ENCODE measurements around the gene NLRC3.
"Not testable (repeated sequence)": the region's sequence is repeated elsewhere in the genome, so short reads cannot be mapped to it uniquely, and the experiment has no call there.

Gene NLRC3, protein sequence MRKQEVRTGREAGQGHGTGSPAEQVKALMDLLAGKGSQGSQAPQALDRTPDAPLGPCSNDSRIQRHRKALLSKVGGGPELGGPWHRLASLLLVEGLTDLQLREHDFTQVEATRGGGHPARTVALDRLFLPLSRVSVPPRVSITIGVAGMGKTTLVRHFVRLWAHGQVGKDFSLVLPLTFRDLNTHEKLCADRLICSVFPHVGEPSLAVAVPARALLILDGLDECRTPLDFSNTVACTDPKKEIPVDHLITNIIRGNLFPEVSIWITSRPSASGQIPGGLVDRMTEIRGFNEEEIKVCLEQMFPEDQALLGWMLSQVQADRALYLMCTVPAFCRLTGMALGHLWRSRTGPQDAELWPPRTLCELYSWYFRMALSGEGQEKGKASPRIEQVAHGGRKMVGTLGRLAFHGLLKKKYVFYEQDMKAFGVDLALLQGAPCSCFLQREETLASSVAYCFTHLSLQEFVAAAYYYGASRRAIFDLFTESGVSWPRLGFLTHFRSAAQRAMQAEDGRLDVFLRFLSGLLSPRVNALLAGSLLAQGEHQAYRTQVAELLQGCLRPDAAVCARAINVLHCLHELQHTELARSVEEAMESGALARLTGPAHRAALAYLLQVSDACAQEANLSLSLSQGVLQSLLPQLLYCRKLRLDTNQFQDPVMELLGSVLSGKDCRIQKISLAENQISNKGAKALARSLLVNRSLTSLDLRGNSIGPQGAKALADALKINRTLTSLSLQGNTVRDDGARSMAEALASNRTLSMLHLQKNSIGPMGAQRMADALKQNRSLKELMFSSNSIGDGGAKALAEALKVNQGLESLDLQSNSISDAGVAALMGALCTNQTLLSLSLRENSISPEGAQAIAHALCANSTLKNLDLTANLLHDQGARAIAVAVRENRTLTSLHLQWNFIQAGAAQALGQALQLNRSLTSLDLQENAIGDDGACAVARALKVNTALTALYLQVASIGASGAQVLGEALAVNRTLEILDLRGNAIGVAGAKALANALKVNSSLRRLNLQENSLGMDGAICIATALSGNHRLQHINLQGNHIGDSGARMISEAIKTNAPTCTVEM

DNA sequence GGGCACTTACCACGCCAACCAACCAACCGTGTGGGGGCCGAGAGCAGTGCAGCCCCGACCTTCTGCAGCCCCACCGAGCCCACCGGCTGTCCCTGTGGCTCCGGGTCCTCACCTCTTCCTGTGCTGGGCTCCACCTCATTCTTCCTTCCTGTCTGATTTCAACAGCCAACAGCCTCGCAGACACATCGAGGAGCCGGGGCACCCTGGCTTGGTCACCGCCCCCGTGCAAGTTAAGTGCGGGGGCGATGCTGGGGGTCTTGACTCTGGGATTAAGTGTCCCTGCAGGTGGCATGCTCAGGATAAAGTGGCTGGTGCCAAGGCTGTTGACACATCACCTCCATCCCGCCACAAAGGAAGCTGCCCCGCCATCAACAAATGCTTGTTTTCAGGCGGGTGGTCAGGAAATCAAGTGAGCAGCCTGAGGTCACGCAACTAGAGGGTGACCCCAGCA is at the start of gene NLRC3:
TSS of gene NLRC3 (minus strand) at position 102 of the 451 bp plus-strand sequence. CDS start 12,367 bp downstream, outside the sequence.
- Mint-ChIP-seq H3K4me1 (peaks cover 72% of the 10 kb centered on the region), H3K4me3 (peak within 1 kb of the TSS; percentile 91), H3K27ac (peak within 1 kb of the TSS; percentile 96), H3K27me3 (no peaks in the 10 kb centered on the region), H3K9me3 (no peaks in the 10 kb centered on the region), H3K36me3 (peaks cover 4% of the 10 kb centered on the region)

DNA sequence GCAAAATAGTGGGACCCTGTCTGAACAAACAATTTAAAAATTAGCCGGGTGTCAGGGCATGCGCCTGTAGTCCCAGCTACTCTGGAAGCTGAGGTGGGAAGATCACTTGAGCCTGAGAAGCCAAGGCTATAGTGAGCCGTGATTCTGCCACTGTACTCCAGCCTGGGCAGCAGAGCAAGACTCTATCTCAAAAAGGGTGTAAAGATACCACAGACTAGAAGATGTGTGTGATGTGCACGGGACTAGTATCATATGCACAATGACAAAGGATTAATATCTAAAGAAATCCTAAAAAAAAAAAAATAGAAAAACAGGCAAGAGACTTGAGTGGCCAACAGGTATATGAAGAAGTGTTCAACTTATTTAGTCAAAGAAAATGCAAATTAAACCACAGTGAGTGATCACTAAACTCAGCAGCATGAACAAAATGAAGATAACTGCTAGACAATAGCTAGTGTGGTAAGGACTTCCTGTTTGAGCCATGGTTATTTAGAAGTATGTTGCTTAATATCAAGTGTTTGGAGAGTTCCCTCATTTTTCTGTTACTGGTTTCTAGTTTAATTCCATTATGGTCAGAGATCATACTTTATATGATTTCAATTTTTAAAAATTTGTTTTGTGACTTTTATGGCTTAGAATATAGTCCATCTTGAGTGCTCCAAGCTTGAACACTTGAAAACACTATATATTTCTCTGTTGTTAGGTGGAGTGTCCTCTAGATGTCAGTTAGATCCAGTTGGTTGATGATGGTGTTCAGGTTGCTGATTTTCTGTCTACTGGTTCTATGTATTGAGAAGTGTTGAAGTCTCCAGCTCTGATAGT is 48.9 kb upstream of the NLRC3 start:
- H3K27ac Mint-ChIP-seq: peak overlapping the region; percentile 79
- no peaks in the 10 kb centered on the region for H3K27me3 Mint-ChIP-seq
- H3K9me3 Mint-ChIP-seq: no peaks in the 10 kb centered on the region
- H3K4me3 Mint-ChIP-seq: peak overlapping the region; percentile 37
- H3K4me1 Mint-ChIP-seq: peaks cover 47% of the 10 kb centered on the region
- no peaks in the 10 kb centered on the region for H3K36me3 Mint-ChIP-seq

DNA sequence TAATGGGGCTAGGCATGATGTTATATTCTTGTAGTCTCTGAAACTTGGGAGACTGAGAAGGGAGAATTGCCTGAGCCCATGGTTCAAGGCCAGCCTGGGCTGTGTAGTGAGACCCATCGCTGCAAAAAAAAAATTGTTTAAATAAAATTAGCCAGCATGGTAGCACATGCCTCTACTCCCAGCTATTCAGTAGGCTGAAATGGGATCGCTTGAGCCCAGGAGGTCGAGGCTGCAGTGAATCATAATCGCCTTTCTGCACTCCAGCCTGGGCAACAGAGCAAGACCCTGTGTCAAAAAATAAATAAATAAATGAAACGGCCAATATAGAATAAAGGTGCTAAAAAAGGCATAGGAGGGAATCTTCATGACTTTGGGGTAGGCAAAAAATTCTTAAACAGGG is 48.1 kb upstream of the NLRC3 start:
- Mint-ChIP-seq H3K4me1 (peaks cover 48% of the 10 kb centered on the region), H3K9me3 (no peaks in the 10 kb centered on the region), H3K4me3 (no peak overlapping the region), H3K27ac (no peak overlapping the region), H3K27me3 (no peaks in the 10 kb centered on the region), H3K36me3 (no peaks in the 10 kb centered on the region)

DNA sequence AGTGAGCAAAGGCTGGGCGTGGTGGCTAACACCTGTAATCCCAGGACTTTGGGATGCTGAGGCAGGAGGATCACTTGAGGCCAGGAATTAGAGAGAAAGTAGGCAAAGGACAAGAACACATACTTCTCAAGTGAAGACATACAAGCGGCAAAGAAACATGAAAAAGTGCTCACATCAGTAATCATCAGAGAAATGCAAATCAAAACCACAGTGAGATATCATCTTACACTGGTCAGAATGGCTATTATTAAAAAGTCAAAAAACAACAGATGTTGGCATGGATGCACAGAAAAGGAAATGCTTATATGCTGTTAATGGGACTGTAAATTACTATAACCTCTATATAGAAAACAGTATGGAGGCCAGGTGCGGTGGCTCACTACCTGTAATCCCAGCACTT is 46.4 kb upstream of the NLRC3 start:
- H3K27ac Mint-ChIP-seq: peak overlapping the region; percentile 38
- H3K4me1 Mint-ChIP-seq: peaks cover 45% of the 10 kb centered on the region
- no peaks in the 10 kb centered on the region for H3K27me3 Mint-ChIP-seq
- no peaks in the 10 kb centered on the region for H3K36me3 Mint-ChIP-seq
- H3K9me3 Mint-ChIP-seq: no peaks in the 10 kb centered on the region
- no peak overlapping the region for H3K4me3 Mint-ChIP-seq

DNA sequence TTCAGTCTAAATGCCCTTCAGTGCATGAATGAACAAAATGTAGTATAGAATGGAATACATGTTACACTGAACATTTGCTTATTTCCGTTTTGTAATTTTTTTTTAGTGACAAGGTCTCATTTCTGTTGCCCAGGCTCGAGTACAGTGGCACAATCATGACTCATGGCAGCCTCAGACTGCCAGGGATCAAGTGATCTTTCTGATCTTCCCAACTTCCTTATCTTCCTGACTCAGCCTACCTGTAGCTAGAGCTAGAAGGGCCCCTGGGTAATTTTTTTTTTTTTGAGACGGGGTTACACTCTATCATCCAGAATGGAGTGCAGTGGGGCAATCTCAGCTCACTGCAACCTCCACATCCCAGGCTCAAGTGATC is 41.6 kb upstream of the NLRC3 start:
- Mint-ChIP-seq H3K27me3 (no peaks in the 10 kb centered on the region), H3K27ac (no peak overlapping the region), H3K9me3 (no peaks in the 10 kb centered on the region), H3K4me1 (peaks cover 48% of the 10 kb centered on the region), H3K36me3 (peaks cover 2% of the 10 kb centered on the region), H3K4me3 (no peak overlapping the region)

DNA sequence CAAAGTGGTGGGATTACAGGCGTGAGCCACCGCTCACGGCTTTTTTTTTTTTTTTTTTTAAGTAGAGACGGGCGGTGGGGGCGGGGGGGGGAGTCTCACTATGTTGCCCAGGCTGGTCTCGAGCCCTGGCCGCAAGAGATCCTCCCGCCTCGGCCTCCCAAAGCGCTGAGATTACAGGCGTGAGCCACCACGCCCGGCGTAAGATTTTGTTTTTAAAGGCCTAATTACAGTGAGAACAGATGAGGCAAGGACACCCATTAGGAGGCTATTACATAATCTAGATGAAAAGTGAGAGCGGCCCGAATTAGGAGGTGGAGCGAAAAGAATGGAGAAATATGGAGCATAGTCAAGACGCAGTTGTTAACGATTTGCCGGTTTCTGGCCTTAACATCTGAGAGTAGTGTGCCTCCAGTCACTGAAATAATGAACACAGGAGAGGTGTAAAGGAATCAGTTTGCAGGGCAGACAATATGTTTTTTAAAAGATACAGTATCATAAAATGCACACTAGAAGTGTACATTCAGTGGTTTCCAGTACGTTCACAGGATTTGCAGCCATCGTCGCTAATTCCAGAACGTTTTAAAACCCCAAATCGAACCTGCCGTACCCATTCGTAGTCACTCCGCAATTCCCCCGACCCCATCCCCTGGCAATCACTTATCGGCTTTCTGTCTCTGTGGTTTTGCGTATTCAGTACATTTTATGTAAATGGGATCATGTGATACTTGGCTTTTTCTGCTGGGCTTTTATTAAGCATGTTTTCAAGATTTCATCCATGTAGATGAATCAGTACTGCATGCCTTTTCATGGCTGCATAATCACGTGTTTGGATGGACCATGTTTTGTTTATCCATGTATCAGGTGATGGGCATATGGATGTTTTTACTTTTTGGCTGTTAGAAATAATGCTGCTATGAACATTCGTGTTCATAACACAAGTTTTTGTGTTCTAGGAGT is 35.6 kb upstream of the NLRC3 start:
- peak overlapping the region; percentile 49 for H3K27ac Mint-ChIP-seq
- H3K9me3 Mint-ChIP-seq: no peaks in the 10 kb centered on the region
- peaks cover 58% of the 10 kb centered on the region for H3K4me1 Mint-ChIP-seq
- no peaks in the 10 kb centered on the region for H3K27me3 Mint-ChIP-seq
- H3K36me3 Mint-ChIP-seq: peaks cover 2% of the 10 kb centered on the region
- peak overlapping the region; percentile 99 for H3K4me3 Mint-ChIP-seq

DNA sequence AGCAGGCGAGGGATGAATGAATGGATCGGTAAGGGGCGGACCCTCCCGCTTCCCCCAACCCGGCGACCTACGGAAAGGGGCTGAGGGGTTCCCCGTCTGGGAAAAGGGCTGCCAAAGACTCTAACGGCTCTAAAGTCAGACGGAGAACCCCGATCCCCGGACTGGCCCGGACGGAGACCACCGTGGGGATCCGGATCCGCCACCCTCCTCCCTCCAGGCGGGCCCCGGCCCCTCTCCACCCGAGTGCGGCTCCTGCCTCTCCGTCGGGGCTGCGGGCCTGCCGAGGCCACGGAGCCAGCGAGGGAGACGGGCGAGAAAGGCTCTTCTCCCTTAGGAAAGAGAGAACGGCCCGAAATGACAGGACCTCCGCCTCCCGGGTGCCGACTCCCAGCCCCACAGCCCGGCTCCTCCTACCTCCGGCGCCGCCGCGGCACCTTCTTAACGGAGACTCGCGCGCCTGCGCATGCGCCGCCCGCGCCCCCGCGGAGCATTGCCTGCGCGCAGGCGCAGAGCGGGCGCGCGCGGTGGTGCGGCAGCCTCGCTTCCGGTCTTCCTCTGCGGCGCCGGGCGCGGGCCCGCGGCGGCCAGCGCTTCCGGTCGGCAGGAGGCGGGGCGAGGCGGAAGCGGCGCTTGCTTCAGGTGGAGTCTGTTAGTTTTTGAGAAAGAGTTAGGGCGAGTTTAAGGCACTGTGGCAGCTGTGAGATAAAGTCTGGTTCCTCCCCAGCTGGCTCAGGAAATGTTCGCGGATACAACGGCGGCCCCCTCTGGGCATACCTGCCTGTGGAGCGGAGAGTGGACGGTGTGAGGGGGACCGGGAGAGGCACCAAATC is 34.2 kb upstream of the NLRC3 start, which contains the start of gene SLX4:
TSS of gene SLX4 (minus strand) at position 461 of the 830 bp plus-strand sequence. CDS start 2,642 bp downstream, outside the sequence.
- H3K4me3 Mint-ChIP-seq: peak within 1 kb of the TSS; percentile 99
- H3K27ac Mint-ChIP-seq: peak within 1 kb of the TSS; percentile 89
- H3K36me3 Mint-ChIP-seq: no peaks in the 10 kb centered on the region
- H3K4me1 Mint-ChIP-seq: peaks cover 58% of the 10 kb centered on the region
- H3K9me3 Mint-ChIP-seq: no peaks in the 10 kb centered on the region
- H3K27me3 Mint-ChIP-seq: no peaks in the 10 kb centered on the region

DNA sequence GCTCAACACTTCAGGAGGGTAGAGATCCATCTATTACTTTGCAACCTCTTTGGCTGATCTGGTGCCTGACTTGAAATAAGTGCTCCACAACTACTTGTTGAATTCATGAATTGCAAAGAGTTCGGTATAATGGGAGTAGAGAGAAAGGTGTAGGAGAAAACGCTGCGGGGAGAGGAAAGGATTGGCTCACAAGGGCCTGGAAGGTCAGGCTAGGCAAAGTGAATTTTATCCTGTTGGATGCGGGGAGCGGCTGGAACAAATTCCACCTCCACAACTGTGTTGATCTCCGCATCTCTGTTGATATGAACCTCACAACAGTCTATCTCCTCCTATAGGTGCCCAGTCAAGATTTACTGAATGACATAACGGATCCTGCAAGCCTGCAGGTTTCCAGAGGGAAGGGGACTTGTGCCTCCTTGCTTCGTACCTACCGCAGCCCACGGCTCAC is 33.5 kb upstream of the NLRC3 start:
- Mint-ChIP-seq H3K4me3 (peak overlapping the region; percentile 99), H3K4me1 (peaks cover 52% of the 10 kb centered on the region), H3K27me3 (no peaks in the 10 kb centered on the region), H3K36me3 (no peaks in the 10 kb centered on the region), H3K9me3 (no peaks in the 10 kb centered on the region), H3K27ac (peak overlapping the region; percentile 83)

DNA sequence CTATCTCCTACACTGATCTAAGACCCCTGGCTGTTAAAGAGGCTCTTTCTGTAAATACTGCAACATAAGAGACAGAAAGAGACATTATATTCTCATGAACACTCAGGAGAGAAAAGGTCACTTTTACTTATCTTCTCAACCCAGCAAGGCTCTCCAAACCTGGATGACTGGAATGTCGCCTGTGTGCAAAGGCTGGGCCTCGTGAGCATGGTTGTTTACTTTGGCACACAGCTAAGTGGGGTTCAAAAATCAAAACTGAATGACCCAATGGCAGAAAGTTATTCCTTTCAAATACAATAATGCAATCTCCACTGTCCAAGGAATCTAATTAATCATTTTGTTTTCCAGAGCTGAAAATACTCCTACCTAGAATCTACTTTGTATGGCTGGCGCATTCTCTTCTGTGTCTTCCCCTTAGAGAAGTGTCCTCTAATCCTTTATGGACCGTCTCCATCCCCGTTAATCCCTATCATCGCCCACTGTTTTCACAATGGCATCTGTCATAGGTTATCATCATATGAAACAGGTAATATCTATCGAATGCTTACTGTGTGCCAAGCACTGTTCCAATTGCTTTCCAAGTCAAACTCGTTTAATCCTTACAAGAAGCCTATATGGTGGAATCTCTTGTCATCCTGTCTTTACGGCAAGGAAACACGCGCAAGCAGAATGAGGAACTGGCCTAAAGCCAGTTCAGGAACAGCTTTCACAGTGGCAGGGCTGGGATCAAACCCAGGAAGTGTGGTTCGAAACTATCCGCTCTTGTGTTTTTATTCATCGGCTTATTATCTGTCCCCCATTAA is 32.9 kb upstream of the NLRC3 start:
- Mint-ChIP-seq H3K27ac (peak overlapping the region; percentile 83), H3K4me1 (peaks cover 46% of the 10 kb centered on the region), H3K4me3 (peak overlapping the region; percentile 99), H3K36me3 (no peaks in the 10 kb centered on the region), H3K27me3 (no peaks in the 10 kb centered on the region), H3K9me3 (no peaks in the 10 kb centered on the region)

DNA sequence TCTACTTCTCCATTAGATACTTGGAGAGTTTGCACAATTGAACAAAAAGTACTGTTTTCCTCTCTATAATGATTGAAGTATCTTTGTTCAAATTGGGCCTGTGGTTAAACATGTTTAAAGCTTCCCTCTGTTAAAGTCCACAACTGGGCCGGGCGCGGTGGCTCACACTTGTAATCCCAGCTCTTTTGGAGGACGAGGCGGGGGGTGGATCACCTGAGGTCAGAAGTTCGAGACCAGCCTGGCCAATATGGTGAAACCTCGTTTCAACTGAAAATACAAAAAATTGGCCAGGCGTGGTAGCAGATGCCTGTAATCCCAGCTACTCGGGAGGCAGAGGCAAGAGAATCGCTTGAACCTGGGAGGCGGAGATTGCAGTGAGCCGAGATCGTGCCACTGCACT is 31.8 kb upstream of the NLRC3 start:
- not testable (repeated sequence) for H3K27me3 Mint-ChIP-seq

DNA sequence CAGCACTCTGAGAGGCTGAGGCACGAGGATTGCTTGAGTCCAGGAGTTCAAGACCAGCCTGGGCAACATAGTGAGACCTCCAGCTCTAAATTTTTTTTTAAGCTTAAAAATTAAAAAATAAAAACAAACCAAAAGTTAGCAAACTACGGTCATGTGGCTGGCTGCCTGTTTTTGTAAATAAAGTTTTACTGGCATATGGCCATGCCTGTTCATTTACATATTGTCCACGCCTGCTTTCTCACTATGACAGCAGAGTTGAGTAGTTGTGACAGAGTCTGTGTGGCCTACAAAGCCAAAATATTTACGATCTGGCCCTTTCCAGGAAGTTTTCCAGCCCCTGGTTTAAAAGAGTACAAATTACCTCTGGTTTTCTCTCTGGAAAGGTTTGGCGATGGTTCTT is 30.9 kb upstream of the NLRC3 start:
- no peak overlapping the region for H3K27ac Mint-ChIP-seq
- no peak overlapping the region for H3K4me3 Mint-ChIP-seq
- peaks cover 3% of the 10 kb centered on the region for H3K36me3 Mint-ChIP-seq
- H3K27me3 Mint-ChIP-seq: no peaks in the 10 kb centered on the region
- no peaks in the 10 kb centered on the region for H3K9me3 Mint-ChIP-seq
- peaks cover 30% of the 10 kb centered on the region for H3K4me1 Mint-ChIP-seq

More for the DNA sequence above, 31.8 kb upstream of the NLRC3 start:
- not testable (repeated sequence) for H3K9me3 Mint-ChIP-seq, H3K4me3 Mint-ChIP-seq, H3K27ac Mint-ChIP-seq, H3K36me3 Mint-ChIP-seq
- peaks cover 36% of the 10 kb centered on the region for H3K4me1 Mint-ChIP-seq

DNA sequence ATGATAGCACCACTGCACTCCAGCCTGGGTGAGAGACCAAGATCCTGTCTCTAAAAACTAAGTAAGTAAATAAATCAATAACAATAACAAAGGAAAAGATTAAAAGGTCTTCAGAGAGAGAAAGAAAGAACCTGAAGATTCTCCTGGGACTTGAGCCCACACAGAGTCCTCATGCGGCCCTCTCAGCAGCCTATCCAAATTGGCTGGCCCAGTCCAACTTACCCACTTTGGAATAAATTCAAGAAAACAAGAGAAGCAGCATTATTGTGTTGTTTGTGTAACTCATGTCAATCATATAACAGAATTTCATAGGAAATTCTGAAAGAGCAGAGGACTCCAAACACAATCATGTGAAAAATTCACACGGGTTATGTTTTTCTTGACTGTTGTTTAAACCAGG is 30.4 kb upstream of the NLRC3 start:
- Mint-ChIP-seq H3K4me3 (no peak overlapping the region), H3K4me1 (peaks cover 25% of the 10 kb centered on the region), H3K9me3 (no peaks in the 10 kb centered on the region), H3K27ac (no peak overlapping the region), H3K27me3 (no peaks in the 10 kb centered on the region), H3K36me3 (peaks cover 3% of the 10 kb centered on the region)

DNA sequence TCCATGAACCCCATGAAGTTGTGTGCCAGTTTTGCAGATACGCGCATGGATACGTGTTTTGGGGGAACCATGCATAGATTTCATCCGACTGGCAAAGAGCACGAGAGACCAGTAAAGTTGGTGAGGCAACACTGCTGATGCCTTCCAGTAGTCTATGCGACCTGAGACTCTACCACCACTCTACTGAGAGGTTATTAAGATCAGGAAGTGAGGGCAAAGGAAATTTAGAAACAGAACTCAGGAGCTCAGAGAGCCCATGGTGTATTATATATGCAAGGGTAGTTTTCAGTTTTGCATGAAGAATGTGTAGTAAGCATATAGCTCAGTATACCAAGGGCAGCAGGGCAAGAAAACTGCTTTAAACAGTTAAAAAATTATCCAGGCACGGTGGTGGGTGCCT is 30.0 kb upstream of the NLRC3 start:
- no peak overlapping the region for H3K4me3 Mint-ChIP-seq
- H3K36me3 Mint-ChIP-seq: peaks cover 3% of the 10 kb centered on the region
- no peak overlapping the region for H3K27ac Mint-ChIP-seq
- H3K27me3 Mint-ChIP-seq: no peaks in the 10 kb centered on the region
- no peaks in the 10 kb centered on the region for H3K9me3 Mint-ChIP-seq
- H3K4me1 Mint-ChIP-seq: peaks cover 22% of the 10 kb centered on the region

Measured in activated naive CD4-positive, alpha-beta T cell treated with anti-CD3 and anti-CD28 coated beads, Interleukin-2, amount 50 U/mL, for 24 hours (primary cell).